Endodermal cell (in vitro differentiated cells): ENCODE data around the gene MPPED2. TPM values are rescaled to one million over a fixed set of nuclear protein-coding genes. Genes with fewer than 3 reads are reported as not detected.

Experiments used
- DNase-seq: peaks from one replicate; pipeline ENCODE4 v3.0.0-alpha.2; 2017
- H3K27ac ChIP-seq: 2 replicates; pipeline ENCODE4 v1.5.1; 2013; ENCODE audit warnings: mild to moderate bottlenecking, low read depth, low read length, moderate library complexity
- H3K27me3 ChIP-seq: 2 replicates; pipeline ENCODE4 v1.6.1; 2013; ENCODE audit warnings: mild to moderate bottlenecking, low read length, moderate library complexity; ENCODE audit not compliant: insufficient read depth, control insufficient read depth, poor library complexity, severe bottlenecking
- H3K36me3 ChIP-seq: 2 replicates; pipeline ENCODE4 v1.7.0; 2013; ENCODE audit warnings: mild to moderate bottlenecking, low read length, moderate library complexity; ENCODE audit not compliant: control insufficient read depth, insufficient read depth
- H3K4me1 ChIP-seq: one replicate; pipeline ENCODE4 v1.7.0; 2013; ENCODE audit warnings: low read length; ENCODE audit not compliant: control insufficient read depth, insufficient read depth
- H3K4me3 ChIP-seq: 2 replicates; pipeline ENCODE4 v1.5.1; 2013; ENCODE audit warnings: mild to moderate bottlenecking, low read length, moderate library complexity
- H3K9ac ChIP-seq: 2 replicates; pipeline ENCODE4 v1.6.1; 2013; ENCODE audit warnings: mild to moderate bottlenecking, low read length, moderate library complexity; ENCODE audit not compliant: poor library complexity, severe bottlenecking; ENCODE audit errors: extremely low read depth
- H3K9me3 ChIP-seq: 2 replicates; pipeline ENCODE4 v1.6.1; 2013; ENCODE audit warnings: mild to moderate bottlenecking, low read length, moderate library complexity; ENCODE audit not compliant: control insufficient read depth
- H3K27ac Mint-ChIP-seq: 2 replicates; pipeline ENCODE4 v1.8.0; 2020; ENCODE audit warnings: mixed read lengths
- H3K27me3 Mint-ChIP-seq: 2 replicates; pipeline ENCODE4 v1.8.0; 2021; ENCODE audit warnings: mild to moderate bottlenecking, mixed read lengths; ENCODE audit not compliant: insufficient read depth
- H3K36me3 Mint-ChIP-seq: 2 replicates; pipeline ENCODE4 v1.8.0; 2020; ENCODE audit warnings: low read depth, mixed read lengths
- H3K4me1 Mint-ChIP-seq: 2 replicates; pipeline ENCODE4 v1.8.0; 2020; ENCODE audit warnings: mixed read lengths
- H3K4me3 Mint-ChIP-seq: 2 replicates; pipeline ENCODE4 v1.8.0; 2020; ENCODE audit warnings: mild to moderate bottlenecking, moderate library complexity, mixed read lengths
- H3K9me3 Mint-ChIP-seq: 2 replicates; pipeline ENCODE4 v1.8.0; 2020; ENCODE audit warnings: mild to moderate bottlenecking, mixed read lengths
- WGBS, 2 experiments: methylation state at CpG; one replicate each; pipeline versions ENCODE4 v1.1.5 to v1.1.7; 2013; ENCODE audit warnings: missing lambda C conversion rate in 2 of 2, mixed read lengths in 1 of 2; ENCODE audit not compliant: insufficient coverage in 1 of 2, insufficient read length in 1 of 2; 5-methylcytosine and 5-hydroxymethylcytosine counted together
- total RNA-seq, 2 donors: library from RNA; stranded (reverse); fragmentation: NEBNext Ultra II Directional in 1 of 2; extraction: Animal tissue kit (Norgen Biotek cat#: 25700) in 1 of 2; gene quantifications; 2 replicates in 1 of 2; 3 replicates in 1 of 2; pipeline ENCODE4 v1.2.1, GENCODE V29; 2021
- TF ChIP-seq, protein P1 (sequence below): fragments of 200-600 bp; sonication (generic); conservative IDR thresholded peaks from 2 replicates; pipeline ENCODE4 v1.5.0; 2021; ENCODE audit warnings: antibody characterized with exemption, mild to moderate bottlenecking

The MPPED2 gene
- total RNA-seq, 2 donors from 2014 or later = 1.5 to 16.4 TPM

DNA sequence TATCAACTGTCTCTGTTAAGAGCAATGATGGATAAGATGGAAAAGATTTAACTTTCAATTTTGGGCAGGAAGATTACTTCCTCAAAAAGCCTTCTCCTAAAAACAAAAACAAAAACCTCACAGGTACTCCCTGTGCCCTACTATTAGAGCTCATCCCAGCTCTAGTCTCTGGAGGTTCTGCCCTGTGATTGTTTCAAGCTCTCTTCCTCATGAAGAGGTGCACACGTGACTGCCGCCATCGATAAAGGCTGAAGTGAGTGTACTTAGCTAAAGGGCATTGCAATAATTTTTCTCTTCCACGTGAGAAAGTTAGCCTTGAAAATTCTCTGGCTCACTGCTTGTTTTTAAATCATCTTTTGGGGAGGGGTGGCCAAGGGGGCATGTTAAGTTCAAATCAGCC lies 36.6 kb downstream of the MPPED2 start:
- H3K36me3 ChIP-seq = no peaks in the 10 kb centered on the region
- H3K27me3 ChIP-seq = no peaks in the 10 kb centered on the region
- H3K4me3 ChIP-seq = no peak overlapping the region
- no peaks in the 10 kb centered on the region for H3K36me3 Mint-ChIP-seq
- WGBS, 2 experiments = 83 to 90% methylated on average over 1 to 4 of the region's 4 CpGs
- no peaks in the 10 kb centered on the region for H3K4me1 ChIP-seq
- no peak overlapping the region for H3K4me3 Mint-ChIP-seq
- DNase-seq = no peak
- TF ChIP-seq, protein P1, sequence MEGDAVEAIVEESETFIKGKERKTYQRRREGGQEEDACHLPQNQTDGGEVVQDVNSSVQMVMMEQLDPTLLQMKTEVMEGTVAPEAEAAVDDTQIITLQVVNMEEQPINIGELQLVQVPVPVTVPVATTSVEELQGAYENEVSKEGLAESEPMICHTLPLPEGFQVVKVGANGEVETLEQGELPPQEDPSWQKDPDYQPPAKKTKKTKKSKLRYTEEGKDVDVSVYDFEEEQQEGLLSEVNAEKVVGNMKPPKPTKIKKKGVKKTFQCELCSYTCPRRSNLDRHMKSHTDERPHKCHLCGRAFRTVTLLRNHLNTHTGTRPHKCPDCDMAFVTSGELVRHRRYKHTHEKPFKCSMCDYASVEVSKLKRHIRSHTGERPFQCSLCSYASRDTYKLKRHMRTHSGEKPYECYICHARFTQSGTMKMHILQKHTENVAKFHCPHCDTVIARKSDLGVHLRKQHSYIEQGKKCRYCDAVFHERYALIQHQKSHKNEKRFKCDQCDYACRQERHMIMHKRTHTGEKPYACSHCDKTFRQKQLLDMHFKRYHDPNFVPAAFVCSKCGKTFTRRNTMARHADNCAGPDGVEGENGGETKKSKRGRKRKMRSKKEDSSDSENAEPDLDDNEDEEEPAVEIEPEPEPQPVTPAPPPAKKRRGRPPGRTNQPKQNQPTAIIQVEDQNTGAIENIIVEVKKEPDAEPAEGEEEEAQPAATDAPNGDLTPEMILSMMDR = no peak
- no peak overlapping the region for H3K27ac Mint-ChIP-seq
- H3K4me1 Mint-ChIP-seq = peaks cover 56% of the 10 kb centered on the region
- no peak overlapping the region for H3K9ac ChIP-seq
- H3K9me3 Mint-ChIP-seq = no peaks in the 10 kb centered on the region
- H3K27ac ChIP-seq = no peak overlapping the region
- H3K9me3 ChIP-seq = no peaks in the 10 kb centered on the region
- H3K27me3 Mint-ChIP-seq = no peaks in the 10 kb centered on the region

DNA sequence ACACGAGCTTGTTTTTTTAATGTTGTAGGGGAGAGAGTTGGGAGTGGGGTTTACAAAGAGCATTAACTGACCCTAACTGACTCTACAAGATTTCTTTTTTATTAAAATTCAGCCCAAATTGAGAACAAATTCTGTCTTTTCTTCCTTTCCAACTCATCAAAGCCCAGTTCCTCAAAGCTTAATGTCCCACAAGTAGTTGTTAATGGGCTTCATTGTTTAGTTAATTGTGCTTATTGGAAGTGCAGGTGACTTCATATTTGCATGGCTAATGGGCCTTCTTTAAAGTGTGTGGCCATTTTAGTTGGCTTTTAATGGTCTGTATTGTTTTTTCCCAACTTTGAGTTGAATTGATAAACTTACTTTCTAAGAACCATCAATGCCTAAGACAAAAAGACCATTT lies 39.8 kb downstream of the MPPED2 start:
- peaks cover 39% of the 10 kb centered on the region for H3K4me1 Mint-ChIP-seq

DNA sequence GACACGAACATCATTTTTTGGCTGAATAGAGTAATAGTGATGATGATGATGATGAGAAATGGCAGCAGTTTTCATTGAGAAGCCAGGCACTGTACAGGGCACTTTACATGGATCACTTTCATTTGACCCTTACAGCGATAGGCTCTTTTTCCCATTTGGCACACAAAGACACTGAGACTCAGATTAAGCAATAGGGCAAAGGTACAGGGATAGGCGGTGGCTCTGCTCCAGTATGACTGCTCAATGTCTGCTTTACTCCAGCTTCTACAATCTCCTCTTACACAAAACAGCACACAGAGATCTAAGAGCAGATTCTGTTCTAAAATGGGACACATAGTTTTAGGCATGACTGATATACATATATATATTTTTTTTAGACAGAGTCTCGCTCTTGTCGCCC lies 40.6 kb downstream of the MPPED2 start:
- Mint-ChIP-seq H3K4me1 (peaks cover 36% of the 10 kb centered on the region), H3K36me3 (no peaks in the 10 kb centered on the region), H3K9me3 (no peaks in the 10 kb centered on the region), H3K4me3 (no peak overlapping the region), H3K27me3 (no peaks in the 10 kb centered on the region), H3K27ac (no peak overlapping the region)
- Histone ChIP-seq H3K9ac (no peak overlapping the region), H3K9me3 (no peaks in the 10 kb centered on the region), H3K36me3 (no peaks in the 10 kb centered on the region), H3K4me3 (no peak overlapping the region), H3K4me1 (no peaks in the 10 kb centered on the region), H3K27ac (no peak overlapping the region), H3K27me3 (no peaks in the 10 kb centered on the region)
- TF ChIP-seq, protein P1 = no peak
- no peak for DNase-seq
- 70 to 96% methylated on average over 3 to 5 of the region's 5 CpGs for whole genome bisulfite sequencing, 2 experiments

More for the DNA sequence above, 39.8 kb downstream of the MPPED2 start:
- no peak overlapping the region for H3K4me3 Mint-ChIP-seq
- no peaks in the 10 kb centered on the region for H3K9me3 Mint-ChIP-seq
- H3K27ac Mint-ChIP-seq = peak overlapping the region; percentile 73
- no peaks in the 10 kb centered on the region for H3K27me3 Mint-ChIP-seq
- Histone ChIP-seq H3K27ac (no peak overlapping the region), H3K36me3 (no peaks in the 10 kb centered on the region), H3K4me3 (no peak overlapping the region), H3K9me3 (no peaks in the 10 kb centered on the region), H3K9ac (no peak overlapping the region), H3K27me3 (no peaks in the 10 kb centered on the region), H3K4me1 (no peaks in the 10 kb centered on the region)
- TF ChIP-seq, protein P1 = no peak
- no peaks in the 10 kb centered on the region for H3K36me3 Mint-ChIP-seq
- DNase-seq = no peak
- no CpG with 5 or more reads among the region's 1 CpG for WGBS, 2 experiments
